ENCODE results near the gene ATOSA.

ATOSA gene

GRCh38 chr15:52679232-52680040, at the start of gene ATOSA:
Gene ATOSA (minus strand): TSS chr15:52679388. CDS start chr15:52678021, 1,367 bp downstream.
- DNase-seq, result peak; percentile 93

GRCh38 chr15:52728899-52729298, 49.7 kb upstream of the ATOSA start:
- no peak for DNase-seq

GRCh38 chr15:52727815-52728214, 48.6 kb upstream of the ATOSA start:
- DNase-seq, result no peak

- DNase-seq, result no peak
These were observed 47.0 kb upstream of the ATOSA start for GRCh38 chr15:52726195-52726594.

- no peak for DNase-seq
These were observed 39.4 kb upstream of the ATOSA start for GRCh38 chr15:52718551-52718950.

GRCh38 chr15:52717924-52718323, 38.7 kb upstream of the ATOSA start:
- DNase-seq, result no peak

- no peak for DNase-seq
These were observed 38.3 kb upstream of the ATOSA start for GRCh38 chr15:52717481-52717880.

GRCh38 chr15:52716536-52716935, 37.3 kb upstream of the ATOSA start:
- DNase-seq, result no peak

GRCh38 chr15:52715411-52715810, 36.2 kb upstream of the ATOSA start:
- no peak for DNase-seq

GRCh38 chr15:52714968-52715367, 35.8 kb upstream of the ATOSA start:
- no peak for DNase-seq

GRCh38 chr15:52710708-52711389, 31.7 kb upstream of the ATOSA start:
- no peak for DNase-seq

GRCh38 chr15:52710050-52710707, 31.0 kb upstream of the ATOSA start:
- no peak for DNase-seq

GRCh38 chr15:52709187-52709981, 30.2 kb upstream of the ATOSA start:
- DNase-seq, result no peak

- DNase-seq, result no peak
These were observed 26.9 kb upstream of the ATOSA start for GRCh38 chr15:52706091-52706490.

- no peak for DNase-seq
These were observed 23.2 kb upstream of the ATOSA start for GRCh38 chr15:52702390-52702789.

GRCh38 chr15:52699457-52699856, 20.3 kb upstream of the ATOSA start:
- no peak for DNase-seq

GRCh38 chr15:52698514-52698913, 19.3 kb upstream of the ATOSA start:
- DNase-seq, result no peak

- no peak for DNase-seq
These were observed 17.9 kb upstream of the ATOSA start for GRCh38 chr15:52697051-52697450.

GRCh38 chr15:52695154-52695553, 16.0 kb upstream of the ATOSA start:
- DNase-seq, result no peak

- DNase-seq, result no peak
These were observed 10.4 kb upstream of the ATOSA start for GRCh38 chr15:52689562-52689961.

- peak; percentile 37 for DNase-seq
These were observed 4.4 kb upstream of the ATOSA start for GRCh38 chr15:52683580-52683979.

GRCh38 chr15:52682781-52683180, 3.6 kb upstream of the ATOSA start:
- DNase-seq, result peak; percentile 60

GRCh38 chr15:52682200-52682599, 3.0 kb upstream of the ATOSA start:
- no peak for DNase-seq
